GM19463 (cell line): ENCODE data around the gene PSRC1.

ENCODE experiments used
- ATAC-seq: cut with Tn5 transposase; IDR thresholded peaks from one replicate; pipeline ENCODE4 v1.9.1; 2021; ENCODE audit warnings: mild to moderate bottlenecking, moderate library complexity; ENCODE audit not compliant: unreplicated experiment

The PSRC1 gene

GRCh38 chr1:109261006-109261405 is 21.9 kb downstream of the PSRC1 start:
- ATAC-seq: no peak

DNA sequence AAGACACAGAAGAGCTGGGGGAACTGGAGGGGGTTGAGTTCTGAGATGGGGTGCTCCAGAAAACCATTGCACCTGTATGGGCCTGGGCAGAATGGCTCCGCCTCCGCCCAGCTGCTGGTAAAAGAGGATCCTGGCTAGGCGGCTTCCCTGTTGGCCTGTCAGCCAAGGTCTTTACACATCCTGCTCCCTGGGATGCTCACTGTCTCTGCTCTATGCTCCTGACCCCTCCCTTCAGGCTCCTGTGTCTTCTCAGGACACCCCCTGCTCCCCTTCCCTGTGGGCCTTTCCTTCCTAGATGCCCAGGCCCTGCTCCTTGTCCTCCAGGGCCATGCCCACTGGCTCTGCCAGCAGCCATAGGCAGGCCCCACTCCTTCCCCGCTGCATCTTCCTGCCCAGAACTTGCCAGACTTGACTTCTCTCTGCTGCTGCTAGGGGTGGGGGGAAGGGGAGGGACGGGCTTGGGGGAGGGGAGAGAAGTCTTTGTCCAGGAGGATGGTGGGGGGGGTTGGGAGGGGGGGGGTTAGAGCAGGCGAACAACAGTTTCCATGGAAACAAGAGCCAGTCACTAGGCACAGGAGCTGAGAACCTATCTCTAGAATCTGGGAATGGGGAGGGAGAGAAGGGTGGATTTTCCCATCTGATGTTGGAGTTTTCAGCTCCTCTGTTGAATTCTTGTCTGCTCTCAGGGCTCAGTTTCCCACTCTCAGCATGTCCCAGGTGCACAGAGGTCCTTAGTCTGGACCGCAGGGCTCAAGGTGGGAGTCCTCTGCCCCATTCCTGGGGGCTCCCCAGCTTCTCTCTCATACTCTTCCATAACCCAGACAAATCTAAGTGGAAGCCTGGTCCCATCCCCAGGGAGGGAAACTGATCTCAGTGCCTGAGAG is 23.0 kb downstream of the PSRC1 start:
- no peak for ATAC-seq

DNA sequence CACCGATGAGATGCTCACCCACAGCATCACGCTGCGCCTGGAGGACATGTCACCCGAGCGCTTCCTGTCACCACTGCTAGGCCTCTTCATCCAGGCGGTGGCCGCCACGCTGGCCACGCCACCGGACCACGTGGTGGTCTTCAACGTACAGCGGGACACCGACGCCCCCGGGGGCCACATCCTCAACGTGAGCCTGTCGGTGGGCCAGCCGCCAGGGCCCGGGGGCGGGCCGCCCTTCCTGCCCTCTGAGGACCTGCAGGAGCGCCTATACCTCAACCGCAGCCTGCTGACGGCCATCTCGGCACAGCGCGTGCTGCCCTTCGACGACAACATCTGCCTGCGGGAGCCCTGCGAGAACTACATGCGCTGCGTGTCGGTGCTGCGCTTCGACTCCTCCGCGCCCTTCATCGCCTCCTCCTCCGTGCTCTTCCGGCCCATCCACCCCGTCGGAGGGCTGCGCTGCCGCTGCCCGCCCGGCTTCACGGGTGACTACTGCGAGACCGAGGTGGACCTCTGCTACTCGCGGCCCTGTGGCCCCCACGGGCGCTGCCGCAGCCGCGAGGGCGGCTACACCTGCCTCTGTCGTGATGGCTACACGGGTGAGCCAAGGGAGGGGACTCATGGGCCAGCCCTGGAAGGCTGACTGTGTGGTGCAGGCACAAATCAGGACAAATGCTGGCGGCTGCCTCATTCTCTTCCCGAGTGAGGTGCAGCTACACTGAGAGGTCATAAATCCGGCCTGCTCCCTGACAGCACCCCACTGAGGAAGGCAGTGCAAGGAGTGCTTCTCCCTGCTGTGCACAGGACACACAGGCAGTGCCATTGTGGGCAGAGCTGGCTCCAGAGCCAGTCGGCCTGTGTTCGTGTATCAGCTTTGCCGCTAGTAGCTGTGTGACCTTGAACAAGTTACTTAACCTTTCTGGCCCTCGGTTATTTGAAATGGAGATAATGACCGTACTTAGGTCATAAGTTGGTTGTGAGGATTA is 24.2 kb downstream of the PSRC1 start:
- no peak for ATAC-seq

GRCh38 chr1:109257682-109258421 is 25.1 kb downstream of the PSRC1 start:
- ATAC-seq: no peak

DNA sequence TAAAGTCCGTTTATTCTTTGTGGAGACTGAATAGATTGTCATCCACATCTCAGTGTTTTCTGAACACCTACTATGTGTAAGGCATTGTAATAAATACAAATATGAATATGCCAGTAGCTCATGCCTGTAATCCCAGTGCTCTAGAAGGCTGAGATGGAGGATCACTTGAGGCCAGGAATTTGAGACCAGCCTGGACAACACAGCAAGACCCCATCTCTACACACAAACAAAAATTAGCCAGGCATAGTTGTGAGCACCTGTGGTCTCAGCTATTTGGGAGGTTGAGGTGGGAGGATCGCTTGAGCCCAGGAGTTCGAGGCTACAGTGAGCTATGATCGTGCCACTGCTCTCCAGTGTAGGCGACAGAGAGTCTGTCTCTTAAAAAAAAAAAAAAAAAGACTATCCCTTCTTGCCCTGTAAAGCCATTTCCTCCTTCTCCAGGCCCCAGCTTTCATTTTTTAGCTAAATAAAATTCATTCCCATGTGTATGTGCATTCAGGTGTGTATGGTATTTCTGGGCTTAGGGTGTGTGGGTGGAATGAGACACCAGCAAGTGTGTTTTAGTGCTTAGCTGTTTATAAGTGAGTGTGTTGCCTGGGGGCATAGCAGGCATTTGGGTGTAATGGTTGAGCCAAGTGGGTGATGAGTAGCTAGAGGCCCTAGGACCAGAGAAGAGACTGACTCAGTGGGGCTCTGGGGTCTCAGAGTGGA is 25.8 kb downstream of the PSRC1 start:
- no peak for ATAC-seq

GRCh38 chr1:109256085-109256484 is 26.9 kb downstream of the PSRC1 start:
- ATAC-seq: no peak

DNA sequence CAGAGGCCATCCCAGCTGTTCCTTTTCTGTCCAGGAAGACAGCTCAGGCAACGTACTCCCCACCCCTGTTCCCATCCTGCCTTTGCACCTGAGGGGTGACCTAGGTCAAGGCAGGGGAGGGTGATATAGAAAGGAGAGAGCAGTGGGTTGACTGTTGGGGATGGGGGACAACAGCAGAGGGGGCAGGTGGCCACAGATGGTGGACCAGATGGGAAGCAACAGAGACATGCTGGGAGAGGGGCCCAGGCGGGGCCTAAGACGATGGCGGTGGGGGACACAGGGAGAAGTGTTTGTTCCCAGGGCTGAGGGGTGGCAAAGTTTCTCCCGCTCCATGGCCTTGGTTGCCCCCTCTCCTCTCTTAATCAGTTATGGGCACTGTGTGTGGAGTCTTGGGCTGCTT is 27.3 kb downstream of the PSRC1 start:
- ATAC-seq: no peak

- no peak for ATAC-seq
These were observed 27.8 kb downstream of the PSRC1 start for GRCh38 chr1:109255097-109255651.

DNA sequence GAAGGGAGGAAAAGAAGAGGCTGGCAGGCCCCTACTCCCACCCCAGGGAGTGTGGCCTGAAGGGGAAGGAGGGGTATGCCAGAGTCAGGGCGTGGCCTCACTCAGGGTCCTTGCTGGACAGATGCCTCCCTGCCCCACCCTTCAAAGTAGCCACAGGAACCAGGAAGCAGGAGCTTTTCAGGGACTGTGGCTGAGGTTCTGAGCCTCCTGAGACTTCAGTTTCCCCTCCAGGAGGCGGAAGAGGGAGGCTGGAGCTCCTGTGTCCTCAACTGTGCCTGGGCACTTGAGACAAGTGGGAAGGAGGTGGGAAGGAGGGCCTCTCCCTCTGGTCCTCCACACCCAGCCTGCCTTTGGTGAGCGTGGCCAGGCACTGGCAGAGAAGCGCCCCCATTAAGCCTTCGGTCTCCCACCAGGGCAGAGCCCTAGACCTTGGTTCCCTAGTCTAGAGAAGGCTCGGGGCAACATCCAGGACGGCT is 28.3 kb downstream of the PSRC1 start:
- no peak for ATAC-seq

- no peak for ATAC-seq
These were observed 28.9 kb downstream of the PSRC1 start for GRCh38 chr1:109253803-109254620.

- no peak for ATAC-seq
These were observed 29.8 kb downstream of the PSRC1 start for GRCh38 chr1:109252893-109253802.

- ATAC-seq: no peak
These were observed 30.6 kb downstream of the PSRC1 start for GRCh38 chr1:109252167-109252892.

DNA sequence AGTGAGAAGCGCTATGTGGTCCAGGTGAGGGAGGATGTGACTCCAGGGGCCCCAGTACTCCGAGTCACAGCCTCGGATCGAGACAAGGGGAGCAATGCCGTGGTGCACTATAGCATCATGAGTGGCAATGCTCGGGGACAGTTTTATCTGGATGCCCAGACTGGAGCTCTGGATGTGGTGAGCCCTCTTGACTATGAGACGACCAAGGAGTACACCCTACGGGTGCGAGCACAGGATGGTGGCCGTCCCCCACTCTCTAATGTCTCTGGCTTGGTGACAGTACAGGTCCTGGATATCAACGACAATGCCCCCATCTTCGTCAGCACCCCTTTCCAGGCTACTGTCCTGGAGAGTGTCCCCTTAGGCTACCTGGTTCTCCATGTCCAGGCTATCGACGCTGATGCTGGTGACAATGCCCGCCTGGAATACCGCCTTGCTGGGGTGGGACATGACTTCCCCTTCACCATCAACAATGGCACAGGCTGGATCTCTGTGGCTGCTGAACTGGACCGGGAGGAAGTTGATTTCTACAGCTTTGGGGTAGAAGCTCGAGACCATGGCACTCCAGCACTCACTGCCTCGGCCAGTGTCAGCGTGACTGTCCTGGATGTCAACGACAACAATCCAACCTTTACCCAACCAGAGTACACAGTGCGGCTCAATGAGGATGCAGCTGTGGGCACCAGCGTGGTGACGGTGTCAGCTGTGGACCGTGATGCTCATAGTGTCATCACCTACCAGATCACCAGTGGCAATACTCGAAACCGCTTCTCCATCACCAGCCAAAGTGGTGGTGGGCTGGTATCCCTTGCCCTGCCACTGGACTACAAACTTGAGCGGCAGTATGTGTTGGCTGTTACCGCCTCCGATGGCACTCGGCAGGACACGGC is 31.4 kb downstream of the PSRC1 start:
- no peak for ATAC-seq

DNA sequence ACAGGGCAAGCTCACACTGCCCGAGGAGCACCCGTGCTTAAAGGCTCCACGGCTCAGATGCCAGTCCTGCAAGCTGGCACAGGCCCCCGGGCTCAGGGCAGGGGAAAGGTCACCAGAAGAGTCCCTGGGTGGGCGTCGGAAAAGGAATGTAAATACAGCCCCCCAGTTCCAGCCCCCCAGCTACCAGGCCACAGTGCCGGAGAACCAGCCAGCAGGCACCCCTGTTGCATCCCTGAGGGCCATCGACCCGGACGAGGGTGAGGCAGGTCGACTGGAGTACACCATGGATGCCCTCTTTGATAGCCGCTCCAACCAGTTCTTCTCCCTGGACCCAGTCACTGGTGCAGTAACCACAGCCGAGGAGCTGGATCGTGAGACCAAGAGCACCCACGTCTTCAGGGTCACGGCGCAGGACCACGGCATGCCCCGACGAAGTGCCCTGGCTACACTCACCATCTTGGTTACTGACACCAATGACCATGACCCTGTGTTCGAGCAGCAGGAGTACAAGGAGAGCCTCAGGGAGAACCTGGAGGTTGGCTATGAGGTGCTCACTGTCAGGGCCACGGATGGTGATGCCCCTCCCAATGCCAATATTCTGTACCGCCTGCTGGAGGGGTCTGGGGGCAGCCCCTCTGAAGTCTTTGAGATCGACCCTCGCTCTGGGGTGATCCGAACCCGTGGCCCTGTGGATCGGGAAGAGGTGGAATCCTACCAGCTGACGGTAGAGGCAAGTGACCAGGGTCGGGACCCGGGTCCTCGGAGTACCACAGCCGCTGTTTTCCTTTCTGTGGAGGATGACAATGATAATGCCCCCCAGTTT is 32.3 kb downstream of the PSRC1 start:
- ATAC-seq: no peak

GRCh38 chr1:109249654-109250401 is 33.1 kb downstream of the PSRC1 start:
- peak; percentile 44 for ATAC-seq
